ENCODE data around the gene CTXN1.
"Not testable (repeated sequence)": the region's sequence is repeated elsewhere in the genome, so short reads cannot be mapped to it uniquely, and the experiment has no call there.

Gene CTXN1

GRCh38 chr19:7908078-7908699 is 17.7 kb downstream of the CTXN1 start:
- intact Hi-C loops (cut with DNase I): no loop called here
- peak in 1 of 42 donors; percentile 2 for DNase-seq

- intact Hi-C loops (cut with DNase I): no loop called here
- DNase-seq: peak in 1 of 42 donors; percentile 1
Observed at GRCh38 chr19:7907544-7907943, 18.4 kb downstream of the CTXN1 start.

GRCh38 chr19:7907122-7907521 is 18.8 kb downstream of the CTXN1 start:
- intact Hi-C loops (cut with DNase I): no loop called here
- peak in 1 of 42 donors; percentile 1 for DNase-seq

- DNase-seq: no peak
- intact Hi-C loops (cut with DNase I): no loop called here
Observed at GRCh38 chr19:7905859-7906258, 20.1 kb downstream of the CTXN1 start.

GRCh38 chr19:7905268-7905667 is 20.7 kb downstream of the CTXN1 start:
- intact Hi-C loops (cut with DNase I): no loop called here
- DNase-seq: no peak

GRCh38 chr19:7904074-7905020 is 21.6 kb downstream of the CTXN1 start:
- intact Hi-C loops (cut with DNase I): loop anchor here (5.0 kb wide), 1 partner anchor 42 kb away; no protein-coding TSS in a partner anchor
- peak in 3 of 42 donors; percentile 40 to 52 (median 49) for DNase-seq

GRCh38 chr19:7903244-7904073 is 22.5 kb downstream of the CTXN1 start, which contains the start of gene MAP2K7:
TSS of gene MAP2K7 (plus strand) at chr19:7903877. CDS start at chr19:7903945, 68 bp downstream.
- intact Hi-C loops (cut with DNase I): loop anchor here (2.0 to 5.0 kb wide), 2 partner anchors 41 to 223 kb away; partner anchors contain the start of gene TRAPPC5
- peak; percentile 95 to 100 (median 99) for DNase-seq

GRCh38 chr19:7902796-7903243 is 23.1 kb downstream of the CTXN1 start:
- peak in 2 of 42 donors; percentile 27 to 46 for DNase-seq
- intact Hi-C loops (cut with DNase I): loop anchor here (2.0 to 5.0 kb wide), 2 partner anchors 41 to 222 kb away; partner anchors contain the start of gene TRAPPC5

- intact Hi-C loops (cut with DNase I): loop anchor here (5.0 kb wide), 1 partner anchor 39 kb away; no protein-coding TSS in a partner anchor
- no peak for DNase-seq
Observed at GRCh38 chr19:7901337-7901736, 24.6 kb downstream of the CTXN1 start.

- intact Hi-C loops (cut with DNase I): loop anchor here (5.0 kb wide), 1 partner anchor 39 kb away; no protein-coding TSS in a partner anchor
- DNase-seq: no peak
Observed at GRCh38 chr19:7900931-7901330, 25.0 kb downstream of the CTXN1 start.

- intact Hi-C loops (cut with DNase I): loop anchor here (5.0 kb wide), 1 partner anchor 38 kb away; no protein-coding TSS in a partner anchor
- DNase-seq: no peak
Observed at GRCh38 chr19:7900401-7900870, 25.5 kb downstream of the CTXN1 start.

GRCh38 chr19:7899751-7900378 is 26.1 kb downstream of the CTXN1 start:
- no peak for DNase-seq
- intact Hi-C loops (cut with DNase I): loop anchor here (5.0 kb wide), 1 partner anchor 38 kb away; no protein-coding TSS in a partner anchor

- no peak for DNase-seq
- intact Hi-C loops (cut with DNase I): no loop called here
Observed at GRCh38 chr19:7898967-7899366, 27.0 kb downstream of the CTXN1 start.

GRCh38 chr19:7897292-7897691 is 28.6 kb downstream of the CTXN1 start:
- DNase-seq: no peak
- intact Hi-C loops (cut with DNase I): no loop called here

GRCh38 chr19:7895565-7895964 is 30.4 kb downstream of the CTXN1 start:
- DNase-seq: no peak
- intact Hi-C loops (cut with DNase I): no loop called here

GRCh38 chr19:7894612-7895309 is 31.2 kb downstream of the CTXN1 start:
- intact Hi-C loops (cut with DNase I): no loop called here
- no peak for DNase-seq

GRCh38 chr19:7893362-7894101 is 32.4 kb downstream of the CTXN1 start:
- DNase-seq; intact Hi-C loops (cut with DNase I): not testable (repeated sequence)

Measured in head of caudate nucleus (tissue), 42 donors.